ENCODE results near the gene TRIM37.

The TRIM37 gene

GRCh38 chr17:59129814-59130213 lies 23.1 kb upstream of the TRIM37 start:
- DNase-seq (ENCODE audit: extremely low read depth, low read depth), result no peak
- no peak for TF ChIP-seq CTCF (IDR thresholded peaks at IDR 0.05; ENCODE audit: low read depth, low read length)

GRCh38 chr17:59126809-59127417 lies 20.2 kb upstream of the TRIM37 start:
- no peak for DNase-seq (ENCODE audit: extremely low read depth, low read depth)
- no peak for TF ChIP-seq CTCF (IDR thresholded peaks at IDR 0.05; ENCODE audit: low read depth, low read length)

GRCh38 chr17:59124665-59125064 lies 18.0 kb upstream of the TRIM37 start:
- DNase-seq (ENCODE audit: extremely low read depth, low read depth), result no peak
- no peak for TF ChIP-seq CTCF (IDR thresholded peaks at IDR 0.05; ENCODE audit: low read depth, low read length)

- TF ChIP-seq CTCF (IDR thresholded peaks at IDR 0.05; ENCODE audit: low read depth, low read length), result no peak
- no peak for DNase-seq (ENCODE audit: extremely low read depth, low read depth)
These were observed 15.3 kb upstream of the TRIM37 start for GRCh38 chr17:59121901-59122480.

- no peak for DNase-seq (ENCODE audit: extremely low read depth, low read depth)
- no peak for TF ChIP-seq CTCF (IDR thresholded peaks at IDR 0.05; ENCODE audit: low read depth, low read length)
These were observed 8.8 kb upstream of the TRIM37 start for GRCh38 chr17:59115474-59115873.

GRCh38 chr17:59111539-59111938 lies 4.9 kb upstream of the TRIM37 start:
- DNase-seq (ENCODE audit: extremely low read depth, low read depth), result no peak
- TF ChIP-seq CTCF (IDR thresholded peaks at IDR 0.05; ENCODE audit: low read depth, low read length), result no peak

- no peak for DNase-seq (ENCODE audit: extremely low read depth, low read depth)
- TF ChIP-seq CTCF (IDR thresholded peaks at IDR 0.05; ENCODE audit: low read depth, low read length), result no peak
These were observed 4.3 kb upstream of the TRIM37 start for GRCh38 chr17:59110973-59111372.
